OCI-LY3 (cell line): ENCODE measurements around the gene MGAT4C.
"Not testable (repeated sequence)": the region's sequence is repeated elsewhere in the genome, so short reads cannot be mapped to it uniquely, and the experiment has no call there.

ENCODE experiments used
- H2AFZ ChIP-seq: fragments of 200-600, 300-600 bp; shearing (Covaris generic); 2 replicates; pipeline ENCODE4 v1.6.0; 2014; ENCODE audit warnings: antibody characterized with exemption, low read depth, low read length
- H3K27ac ChIP-seq: fragments of 200-600, 300-600 bp; sonication (generic); 2 replicates; pipeline ENCODE4 v1.5.1; 2014; ENCODE audit warnings: mild to moderate bottlenecking, low read length, moderate library complexity, mixed read lengths
- H3K27me3 ChIP-seq: fragments of 200-600, 300-600 bp; sonication (generic); 2 replicates; pipeline ENCODE4 v1.6.1; 2014; ENCODE audit warnings: low read depth, low read length, mixed read lengths
- H3K36me3 ChIP-seq: fragments of 200-600, 300-600 bp; sonication (generic); replicated peaks from 2 replicates; pipeline ENCODE3; 2014; ENCODE audit warnings: low read depth, low read length, mixed read lengths
- H3K4me1 ChIP-seq: fragments of 300-600, 200-600 bp; sonication (generic); 2 replicates; pipeline ENCODE4 v1.6.1; 2014; ENCODE audit warnings: low read length, mixed read lengths
- H3K4me2 ChIP-seq: fragments of 200-600, 300-600 bp; sonication (generic); 2 replicates; pipeline ENCODE4 v1.6.1; 2014; ENCODE audit warnings: low read length, mixed read lengths
- H3K4me3 ChIP-seq: fragments of 300-600, 200-600 bp; sonication (generic); 2 replicates; pipeline ENCODE4 v1.5.1; 2014; ENCODE audit warnings: antibody characterized with exemption, mild to moderate bottlenecking, low read length, moderate library complexity
- H3K79me2 ChIP-seq: fragments of 300-600, 200-600 bp; shearing (Covaris generic); 2 replicates; pipeline ENCODE4 v1.6.1; 2014; ENCODE audit warnings: mild to moderate bottlenecking, low read length, mixed read lengths
- H3K9ac ChIP-seq: fragments of 300-600, 200-600 bp; shearing (Covaris generic); 2 replicates; pipeline ENCODE4 v1.6.0; 2014; ENCODE audit warnings: mild to moderate bottlenecking, low read length, moderate library complexity
- H3K9me3 ChIP-seq: fragments of 200-600, 300-600 bp; shearing (Covaris generic); 2 replicates; pipeline ENCODE4 v1.6.1; 2014; ENCODE audit warnings: low read length, mixed read lengths; ENCODE audit not compliant: insufficient read depth
- H4K20me1 ChIP-seq: fragments of 200-600, 300-600 bp; sonication (generic); 2 replicates; pipeline ENCODE4 v1.6.1; 2016; ENCODE audit warnings: low read length, mixed read lengths; ENCODE audit not compliant: insufficient read depth
- CTCF ChIP-seq: fragments of 200-600, 300-600 bp; sonication (generic); IDR thresholded peaks from 2 replicates; pipeline ENCODE4 v1.5.1; 2014; ENCODE audit warnings: antibody characterized with exemption, low read length, low read depth
- EZH2phosphoT487 ChIP-seq: fragments of 200-600 bp; shearing (Covaris generic); IDR thresholded peaks from 2 replicates; pipeline ENCODE4 v1.6.1; 2018; ENCODE audit warnings: antibody characterized with exemption, mixed run types, low read depth

Gene MGAT4C

GRCh38 chr12:86091681-86092080 lies 164.5 kb downstream of the MGAT4C start:
- H3K27me3 ChIP-seq: no peaks in the 10 kb centered on the region
- H4K20me1 ChIP-seq: no peaks in the 10 kb centered on the region
- no peaks in the 10 kb centered on the region for H3K79me2 ChIP-seq
- no peaks in the 10 kb centered on the region for H3K9me3 ChIP-seq
- H2AFZ ChIP-seq: no peak overlapping the region
- H3K4me3 ChIP-seq: no peak overlapping the region
- no peak overlapping the region for H3K27ac ChIP-seq
- H3K4me2 ChIP-seq: no peak overlapping the region
- peaks cover 14% of the 10 kb centered on the region for H3K4me1 ChIP-seq
- H3K9ac ChIP-seq: no peak overlapping the region
- no peaks in the 10 kb centered on the region for H3K36me3 ChIP-seq
- TF ChIP-seq CTCF (no peak), EZH2phosphoT487 (no peak)

- no peaks in the 10 kb centered on the region for H3K9me3 ChIP-seq
- no peak overlapping the region for H2AFZ ChIP-seq
- H3K27me3 ChIP-seq: no peaks in the 10 kb centered on the region
- H3K9ac ChIP-seq: no peak overlapping the region
- H3K36me3 ChIP-seq: no peaks in the 10 kb centered on the region
- TF ChIP-seq EZH2phosphoT487 (no peak), CTCF (no peak)
- H3K4me3 ChIP-seq: no peak overlapping the region
- H4K20me1 ChIP-seq: no peaks in the 10 kb centered on the region
- no peak overlapping the region for H3K27ac ChIP-seq
- H3K4me2 ChIP-seq: no peak overlapping the region
- H3K79me2 ChIP-seq: no peaks in the 10 kb centered on the region
- H3K4me1 ChIP-seq: no peaks in the 10 kb centered on the region
These were observed 174.3 kb downstream of the MGAT4C start for GRCh38 chr12:86081843-86082242.

- H3K79me2 ChIP-seq, H4K20me1 ChIP-seq, H3K9me3 ChIP-seq, H2AFZ ChIP-seq, H3K4me2 ChIP-seq, H3K27me3 ChIP-seq, H3K9ac ChIP-seq, H3K4me1 ChIP-seq, H3K4me3 ChIP-seq, H3K27ac ChIP-seq, H3K36me3 ChIP-seq: not testable (repeated sequence)
These were observed 197.1 kb downstream of the MGAT4C start for GRCh38 chr12:86059052-86059451.

GRCh38 chr12:86057092-86057845 lies 198.9 kb downstream of the MGAT4C start:
- Histone ChIP-seq H3K4me2 (no peak overlapping the region), H3K27ac (no peak overlapping the region), H3K4me1 (no peaks in the 10 kb centered on the region), H3K36me3 (no peaks in the 10 kb centered on the region), H3K4me3 (no peak overlapping the region), H3K27me3 (no peaks in the 10 kb centered on the region), H2AFZ (no peak overlapping the region), H3K9ac (no peak overlapping the region), H3K79me2 (no peaks in the 10 kb centered on the region), H4K20me1 (no peaks in the 10 kb centered on the region), H3K9me3 (no peaks in the 10 kb centered on the region)
- no peak for TF ChIP-seq EZH2phosphoT487
- no peak for TF ChIP-seq CTCF
